Suppressor macrophage treated with lipopolysaccharide for 4 hours (primary cell): ENCODE data around the gene CCDC12.
"Not testable (repeated sequence)": the region's sequence is repeated elsewhere in the genome, so short reads cannot be mapped to it uniquely, and the experiment has no call there.

Experiments
- DNase-seq: peaks from one replicate; pipeline ENCODE4 v3.0.0-alpha.2; 2020

The CCDC12 gene

DNA sequence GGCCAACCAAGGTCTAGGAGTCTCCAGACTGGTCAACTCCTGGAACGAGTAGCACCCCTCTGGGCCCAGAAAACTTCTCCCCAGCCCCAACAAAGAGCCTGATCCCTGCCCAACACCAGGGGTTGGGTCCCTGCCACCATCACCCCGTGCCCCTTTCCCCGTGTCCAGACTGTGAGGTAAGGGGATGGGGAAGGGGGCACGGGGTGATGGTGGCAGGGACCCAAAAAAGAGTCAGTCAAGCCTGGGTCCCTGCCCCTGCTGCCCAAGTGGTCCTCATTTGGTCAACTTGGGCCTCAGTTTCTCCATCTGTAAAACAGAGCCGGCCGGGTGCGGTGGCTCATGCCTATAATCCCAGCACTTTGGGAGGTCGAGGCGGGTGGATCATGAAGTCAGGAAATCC lies 1.8 kb upstream of the CCDC12 start:
- no peak for DNase-seq

DNA sequence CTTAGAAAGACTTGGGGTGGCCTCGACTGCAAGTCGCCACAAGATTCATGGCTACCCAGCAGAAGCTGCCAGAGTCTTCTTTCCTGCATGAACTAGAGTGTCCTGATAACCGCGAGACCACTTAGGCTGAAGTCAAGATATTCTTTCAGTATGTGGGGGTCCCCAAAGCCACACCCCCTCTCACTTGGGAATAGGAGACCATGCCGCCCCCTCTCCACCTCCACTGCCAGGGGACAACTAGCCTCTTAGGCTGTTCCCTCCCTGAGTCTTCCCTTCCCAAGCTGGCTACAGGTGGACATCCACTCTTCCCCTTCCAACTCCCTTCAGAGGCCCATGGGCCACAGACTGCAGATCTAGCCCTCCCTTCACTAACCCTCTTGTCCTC lies 1.3 kb upstream of the CCDC12 start:
- no peak for DNase-seq

GRCh38 chr3:46974421-46975171 lies 1.9 kb downstream of the CCDC12 start:
- DNase-seq, result peak; percentile 57

DNA sequence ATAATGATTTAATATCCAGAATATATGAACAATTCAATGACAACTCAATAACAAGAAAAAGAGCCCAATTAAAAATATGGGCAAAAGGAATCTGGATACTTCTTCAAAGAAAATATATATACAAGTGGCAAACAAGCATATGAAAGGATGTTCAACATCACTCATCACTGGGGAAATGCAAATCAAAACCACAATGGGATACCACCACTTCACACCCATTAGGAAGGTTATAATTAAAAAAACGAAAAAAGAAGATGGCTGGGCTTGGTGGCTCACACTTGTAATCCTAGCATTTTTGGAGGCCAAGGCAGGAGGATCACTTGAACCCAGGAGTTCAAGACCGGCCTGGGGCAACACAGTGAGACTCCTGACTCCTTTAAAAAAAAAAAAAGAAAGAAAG lies 4.1 kb downstream of the CCDC12 start:
- DNase-seq, result no peak

DNA sequence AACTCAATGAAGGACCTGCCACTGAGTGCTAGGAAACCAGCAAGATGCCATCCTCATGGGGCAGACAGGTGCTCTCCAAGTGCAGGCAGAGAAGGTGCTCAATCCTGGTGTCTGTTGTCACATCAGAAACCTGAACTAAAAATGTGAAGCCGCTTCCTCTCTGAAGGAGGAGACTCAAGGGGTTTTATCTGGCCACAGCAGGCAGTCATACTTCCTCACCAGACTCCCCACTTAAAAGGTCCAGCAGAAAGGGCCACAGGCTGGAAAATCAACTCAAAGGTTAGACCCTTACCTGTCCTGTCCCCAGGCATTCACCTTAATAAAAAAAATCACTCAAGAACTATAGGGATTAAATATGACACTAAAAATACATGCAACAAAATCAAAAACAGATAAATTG lies 4.8 kb downstream of the CCDC12 start:
- no peak for DNase-seq

DNA sequence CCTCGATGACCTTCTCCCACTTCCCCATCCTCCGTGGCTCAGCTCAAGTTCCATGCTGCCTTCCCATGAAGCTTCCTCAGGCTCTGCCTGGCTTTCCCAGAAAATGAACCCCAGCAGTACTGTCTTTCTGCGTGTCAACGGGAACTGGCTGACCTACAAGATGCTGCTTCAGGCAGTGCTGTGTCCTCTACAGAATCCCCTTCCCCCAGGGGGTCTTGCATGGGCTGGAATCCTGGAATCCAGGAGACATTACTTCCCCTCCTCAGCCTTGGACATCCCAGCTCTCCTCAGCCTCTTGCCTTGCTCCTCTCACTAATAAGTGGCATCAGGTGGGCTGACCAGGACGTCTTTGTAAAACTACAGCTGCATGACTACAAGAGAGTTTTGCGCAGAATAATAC lies 5.4 kb downstream of the CCDC12 start:
- no peak for DNase-seq

- DNase-seq, result no peak
Measured at GRCh38 chr3:46970391-46971091, 6.0 kb downstream of the CCDC12 start.

GRCh38 chr3:46968783-46969428 lies 7.6 kb downstream of the CCDC12 start:
- DNase-seq, result no peak

- no peak for DNase-seq
Measured at GRCh38 chr3:46966811-46967210, 9.7 kb downstream of the CCDC12 start.

DNA sequence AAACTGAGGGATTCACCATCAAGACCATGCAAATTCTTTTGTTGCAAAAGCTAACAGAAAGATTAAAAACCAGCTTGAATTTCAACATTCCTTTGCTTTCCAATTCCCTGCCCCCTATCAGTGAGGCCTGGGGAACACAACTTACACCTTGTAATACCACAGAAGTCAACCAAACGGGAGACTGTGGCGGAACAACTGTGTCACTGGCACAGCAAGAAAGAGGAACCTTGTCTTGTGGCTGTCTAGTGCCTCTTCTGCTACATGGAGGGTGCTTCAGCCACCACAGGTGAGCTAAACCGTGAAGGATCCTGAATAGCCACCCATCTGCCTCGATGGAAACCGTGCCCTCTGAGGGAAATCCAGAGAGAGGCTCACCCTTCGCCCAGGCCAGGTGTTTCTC lies 11.4 kb downstream of the CCDC12 start:
- DNase-seq, result peak; percentile 65

DNA sequence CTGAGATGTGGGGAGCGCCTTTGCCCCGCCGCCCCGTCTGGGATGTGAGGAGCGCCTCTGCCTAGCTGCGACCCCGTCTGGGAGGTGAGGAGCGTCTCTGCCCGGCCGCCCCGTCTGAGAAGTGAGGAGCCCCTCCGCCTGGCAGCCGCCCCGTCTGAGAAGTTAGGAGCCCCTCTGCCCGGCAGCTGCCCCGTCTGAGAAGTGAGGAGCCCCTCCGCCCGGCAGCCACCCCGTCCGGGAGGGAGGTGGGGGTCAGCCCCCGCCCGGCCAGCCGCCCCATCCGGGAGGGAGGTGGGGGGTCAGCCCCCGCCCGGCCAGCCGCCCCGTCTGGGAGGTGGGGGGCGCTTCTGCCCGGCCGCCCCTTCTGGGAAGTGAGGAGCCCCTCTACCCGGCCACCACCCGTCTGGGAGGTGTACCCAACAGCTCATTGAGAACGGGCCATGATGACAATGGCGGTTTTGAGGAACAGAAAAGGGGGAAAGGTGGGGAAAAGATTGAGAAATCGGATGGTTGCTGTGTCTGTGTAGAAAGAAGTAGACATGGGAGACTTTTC lies 12.4 kb downstream of the CCDC12 start:
- not testable (repeated sequence) for DNase-seq

DNA sequence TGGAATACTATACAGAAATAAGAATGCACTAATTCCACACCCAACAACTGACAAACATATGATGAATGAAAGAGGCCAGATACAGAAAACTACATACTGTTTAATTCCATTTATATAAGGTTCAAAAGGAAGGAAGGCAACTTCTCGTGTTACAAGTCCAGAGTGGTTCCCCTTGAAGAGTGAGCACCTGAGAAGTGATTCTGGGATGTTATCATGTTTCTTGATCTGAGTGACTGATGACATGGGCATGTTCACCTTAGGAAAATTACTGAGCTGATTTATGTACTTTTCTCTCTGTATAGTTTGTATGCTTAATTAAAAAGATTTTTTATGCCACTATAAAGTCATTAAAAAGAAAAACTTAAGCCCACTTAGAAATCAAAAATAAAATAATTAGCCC lies 13.6 kb downstream of the CCDC12 start:
- no peak for DNase-seq

- DNase-seq, result no peak
Measured at GRCh38 chr3:46962427-46962826, 14.1 kb downstream of the CCDC12 start.

DNA sequence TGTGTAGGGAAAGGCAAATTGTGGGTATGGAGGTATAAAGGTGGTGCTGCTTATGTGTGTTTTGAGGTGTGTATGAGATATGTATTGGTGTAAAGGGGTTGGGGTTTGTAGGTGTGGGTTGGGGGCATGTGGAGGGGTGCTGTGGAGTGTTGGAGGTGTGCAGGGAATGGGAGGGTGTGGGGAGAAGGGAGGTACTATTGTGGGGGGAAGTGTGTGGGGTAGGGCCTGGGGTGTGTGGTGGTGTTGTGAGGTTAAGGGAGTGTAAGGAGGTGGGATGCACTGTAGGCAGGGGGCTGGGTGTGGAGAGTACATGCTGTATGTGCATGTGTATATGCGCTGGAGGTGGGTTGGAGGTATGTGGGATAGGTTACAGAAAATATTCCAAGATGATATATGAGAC lies 15.7 kb downstream of the CCDC12 start:
- no peak for DNase-seq

DNA sequence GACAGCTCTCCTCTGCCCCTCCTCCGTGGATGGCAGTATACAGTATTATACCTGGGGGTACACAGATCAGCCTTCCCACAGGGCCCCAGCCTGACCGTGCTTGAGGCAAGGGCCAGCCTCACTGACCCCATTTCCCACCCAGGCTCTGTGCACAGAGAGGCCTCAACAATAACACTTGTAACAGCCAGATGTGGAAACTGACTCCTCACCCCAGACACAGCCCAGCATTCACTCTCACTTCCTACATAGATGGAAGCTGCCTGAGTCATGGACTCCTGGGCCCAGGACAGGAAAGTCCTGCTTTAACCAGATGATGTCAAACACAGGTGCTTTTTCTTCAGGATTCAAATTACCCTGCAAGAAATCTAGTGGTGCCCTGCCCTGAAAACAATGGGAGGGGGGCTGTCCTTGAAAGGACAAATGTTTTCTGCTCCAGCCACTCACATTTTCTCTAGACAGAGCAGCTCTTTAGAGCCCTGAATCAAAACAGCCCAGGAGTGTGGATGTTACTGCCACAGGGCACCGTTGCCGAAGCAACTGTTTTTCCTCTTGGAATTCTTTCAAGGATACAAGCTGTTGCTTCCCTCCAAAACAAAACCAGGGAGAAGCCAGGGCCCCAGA lies 16.4 kb downstream of the CCDC12 start:
- peak; percentile 71 for DNase-seq

- peak; percentile 57 for DNase-seq
Measured at GRCh38 chr3:46959161-46959511, 17.4 kb downstream of the CCDC12 start.

DNA sequence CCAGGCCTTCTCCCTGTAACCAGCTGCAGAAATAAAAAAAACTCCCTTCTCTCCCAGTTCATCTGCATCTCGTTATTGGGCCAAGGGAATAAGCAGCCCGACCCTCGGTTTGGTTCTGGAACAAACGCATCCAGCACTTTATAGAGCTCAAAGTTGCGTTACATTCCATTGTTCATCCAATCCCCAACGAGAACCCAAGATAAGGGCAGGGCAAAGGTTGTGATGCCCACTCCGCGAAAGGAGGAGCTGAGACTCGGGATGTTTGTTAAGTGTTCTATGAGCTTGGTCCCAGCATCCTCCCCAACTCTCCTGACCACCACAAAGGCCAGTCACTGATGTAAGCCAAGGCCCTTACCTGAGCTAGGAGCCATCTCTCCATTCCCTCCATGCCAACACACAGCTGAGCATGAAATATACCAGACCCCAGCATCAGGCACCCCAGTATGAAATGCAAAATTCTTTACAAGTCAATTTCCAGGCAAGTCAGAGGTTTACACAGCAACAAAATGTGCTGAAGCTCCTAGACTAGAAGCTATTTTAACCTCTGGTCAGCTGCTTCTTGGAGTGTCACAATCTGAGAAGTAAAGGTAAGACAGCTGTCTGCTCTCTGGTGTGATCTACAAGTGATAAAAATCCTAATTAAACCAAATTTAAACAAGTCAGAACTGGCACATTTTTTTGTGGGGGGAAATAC lies 17.9 kb downstream of the CCDC12 start:
- DNase-seq, result no peak

DNA sequence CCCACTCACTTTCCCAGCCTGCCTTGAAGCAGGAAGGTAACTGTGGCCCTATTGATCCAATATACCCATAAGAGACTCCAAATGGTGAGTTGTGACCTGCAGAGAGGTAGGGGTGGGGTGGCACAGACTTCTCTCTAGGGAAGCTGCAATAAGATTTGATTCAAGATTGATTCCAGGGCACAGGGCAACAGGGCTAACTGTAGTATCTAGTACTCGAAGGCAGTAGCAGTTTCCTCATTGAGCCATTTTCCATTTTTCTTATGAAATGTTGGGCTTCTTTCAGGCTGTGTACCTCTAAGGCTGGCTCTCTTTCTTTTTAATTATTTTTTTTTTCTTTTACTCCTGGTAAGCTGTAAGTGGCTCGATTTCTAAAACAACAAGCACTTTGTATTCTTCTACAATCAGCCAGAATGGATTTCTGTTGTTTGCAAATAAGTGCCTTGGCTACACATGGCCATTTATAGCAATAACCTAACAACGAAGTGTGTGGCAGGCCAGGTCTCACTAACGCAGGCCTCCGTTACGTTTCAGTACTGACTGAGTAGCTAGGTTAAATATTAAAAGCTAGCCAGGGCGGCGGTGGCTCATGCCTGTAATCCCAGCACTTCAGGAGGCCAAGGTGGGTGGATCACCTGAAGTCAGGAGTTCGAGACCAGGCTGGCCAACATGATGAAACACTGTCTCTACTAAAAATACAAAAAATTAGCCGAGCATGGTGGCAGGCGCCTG lies 19.3 kb downstream of the CCDC12 start:
- no peak for DNase-seq

DNA sequence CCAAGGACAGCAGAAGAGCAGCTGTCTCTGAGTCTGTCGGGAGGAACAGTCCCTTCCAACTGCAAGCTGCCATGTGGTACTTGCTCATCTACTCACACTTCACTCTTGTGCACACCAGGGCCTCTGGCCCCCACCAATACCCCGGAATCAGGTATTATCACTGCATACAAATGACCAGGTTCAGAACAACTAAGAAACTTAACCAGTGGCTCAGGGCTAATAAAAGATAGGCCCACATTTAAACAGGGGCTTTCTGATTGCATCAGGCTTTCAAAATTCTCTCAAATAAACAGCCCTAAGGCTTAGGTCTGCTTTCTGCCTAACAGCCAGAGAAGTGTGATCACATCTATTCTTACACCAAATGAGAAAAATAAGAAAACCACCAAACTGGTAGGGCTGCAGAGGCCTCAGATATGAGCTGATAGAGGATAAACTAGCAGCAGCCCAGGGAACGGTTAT lies 20.7 kb downstream of the CCDC12 start:
- no peak for DNase-seq

DNA sequence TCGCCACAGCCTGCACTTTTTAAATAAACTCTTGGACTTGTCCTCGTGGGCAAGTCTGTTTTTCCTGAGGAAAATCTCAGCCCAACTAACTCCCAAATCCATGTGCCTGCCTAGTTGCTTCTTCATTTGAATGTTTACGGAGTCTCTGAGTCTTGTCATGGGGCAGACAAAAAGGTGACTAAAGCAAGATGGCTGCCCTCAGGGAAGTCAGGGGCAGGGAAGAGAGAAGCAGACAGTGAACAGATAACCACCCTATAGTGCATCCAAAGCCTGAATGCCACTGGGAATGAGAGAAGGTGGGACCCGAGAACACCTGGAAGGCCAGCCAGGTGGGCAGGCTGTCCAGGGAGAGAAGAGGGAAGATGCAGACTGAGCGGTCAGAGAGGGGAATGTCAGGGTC lies 21.4 kb downstream of the CCDC12 start:
- no peak for DNase-seq

DNA sequence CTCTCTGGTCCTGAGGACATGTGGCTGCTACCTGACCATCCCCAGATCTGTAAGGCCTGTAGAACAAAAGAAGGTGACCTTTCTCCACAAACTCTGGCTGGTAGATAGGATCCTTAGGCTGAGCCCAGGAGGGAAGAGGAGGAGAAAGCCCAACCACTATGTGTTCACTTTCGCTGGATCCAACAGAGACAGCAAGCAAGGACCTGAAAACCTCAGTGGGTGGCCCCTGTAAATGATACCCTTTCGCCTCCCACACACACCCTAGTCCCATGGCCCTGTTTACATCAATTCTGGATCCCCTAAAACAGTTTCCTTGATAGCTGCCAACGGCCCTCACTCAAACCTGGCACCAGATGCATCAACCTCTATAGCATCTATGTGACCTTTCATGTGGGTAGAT lies 22.4 kb downstream of the CCDC12 start:
- DNase-seq, result no peak
